Trophoblast cell (in vitro differentiated cells and primary cell): ENCODE measurements around the gene MED10.
A peak's percentile ranks its signal among the peaks of the same experiment; 100 is the strongest.

Source experiments
- DNase-seq, 2 donors: peaks; one replicate each; pipeline ENCODE4 v3.0.0-alpha.2; 2016
- H2AFZ ChIP-seq: 2 replicates; pipeline ENCODE4 v1.6.1; 2013; ENCODE audit warnings: low read length, moderate library complexity, mild to moderate bottlenecking; ENCODE audit not compliant: insufficient read depth, poor library complexity
- H2AK5ac ChIP-seq: 2 replicates; pipeline ENCODE4 v1.6.1; 2013; ENCODE audit warnings: mild to moderate bottlenecking, low read length
- H2BK120ac ChIP-seq: 2 replicates; pipeline ENCODE4 v1.6.1; 2013; ENCODE audit warnings: low read length, mild to moderate bottlenecking, moderate library complexity; ENCODE audit not compliant: insufficient read depth, poor library complexity
- H2BK12ac ChIP-seq: 2 replicates; pipeline ENCODE4 v1.6.1; 2013; ENCODE audit warnings: mild to moderate bottlenecking, low read length, moderate library complexity
- H2BK5ac ChIP-seq: 2 replicates; pipeline ENCODE4 v1.6.1; 2013; ENCODE audit warnings: low read length, low read depth, moderate library complexity, mild to moderate bottlenecking; ENCODE audit not compliant: poor library complexity
- H3K14ac ChIP-seq: 2 replicates; pipeline ENCODE4 v1.6.1; 2013; ENCODE audit warnings: mild to moderate bottlenecking, low read length
- H3K18ac ChIP-seq: 2 replicates; pipeline ENCODE4 v1.6.1; 2013; ENCODE audit warnings: mild to moderate bottlenecking, low read length
- H3K23ac ChIP-seq: 2 replicates; pipeline ENCODE4 v1.6.1; 2013; ENCODE audit warnings: low read length
- H3K27ac ChIP-seq: 2 replicates; pipeline ENCODE4 v1.5.1; 2013; ENCODE audit warnings: low read depth, mild to moderate bottlenecking, inconsistent platforms, low read length, moderate library complexity
- H3K27me3 ChIP-seq: 2 replicates; pipeline ENCODE4 v1.6.1; 2013; ENCODE audit warnings: inconsistent platforms, mild to moderate bottlenecking, low read length, moderate library complexity; ENCODE audit not compliant: insufficient read depth
- H3K36me3 ChIP-seq, 2 experiments: 1 replicate in 1 of 2; 2 replicates in 1 of 2; pipeline ENCODE4 v1.6.1; 2013; ENCODE audit warnings: low read length in 2 of 2, mild to moderate bottlenecking in 2 of 2, moderate library complexity in 1 of 2; ENCODE audit not compliant: insufficient read depth in 2 of 2, control insufficient read depth in 1 of 2
- H3K4ac ChIP-seq: 2 replicates; pipeline ENCODE4 v1.6.1; 2013; ENCODE audit warnings: low read depth, mild to moderate bottlenecking, low read length, moderate library complexity
- H3K4me1 ChIP-seq, 2 experiments: 1 replicate in 1 of 2; 2 replicates in 1 of 2; pipeline ENCODE4 v1.6.1; 2013; ENCODE audit warnings: low read length in 2 of 2, mild to moderate bottlenecking in 2 of 2, moderate library complexity in 1 of 2; ENCODE audit not compliant: insufficient read depth in 2 of 2, control insufficient read depth in 1 of 2
- H3K4me2 ChIP-seq: 2 replicates; pipeline ENCODE4 v1.6.1; 2013; ENCODE audit warnings: inconsistent platforms, mild to moderate bottlenecking, low read length, moderate library complexity
- H3K4me3 ChIP-seq: 2 replicates; pipeline ENCODE4 v1.5.1; 2013; ENCODE audit warnings: mild to moderate bottlenecking, low read depth, low read length, inconsistent platforms
- H3K79me1 ChIP-seq: one replicate; pipeline ENCODE4 v1.6.1; 2013; ENCODE audit warnings: low read length
- H3K79me2 ChIP-seq: 2 replicates; pipeline ENCODE4 v1.6.1; 2013; ENCODE audit warnings: low read length, mild to moderate bottlenecking; ENCODE audit not compliant: control insufficient read depth, insufficient read depth, poor library complexity
- H3K9ac ChIP-seq: 2 replicates; pipeline ENCODE4 v1.6.1; 2013; ENCODE audit warnings: mild to moderate bottlenecking, low read length
- H3K9me3 ChIP-seq: 2 replicates; pipeline ENCODE4 v1.6.1; 2013; ENCODE audit warnings: low read depth, mild to moderate bottlenecking, control low read depth, inconsistent platforms, low read length; ENCODE audit not compliant: insufficient read depth
- H4K12ac ChIP-seq: 2 replicates; pipeline ENCODE4 v1.6.1; 2013; ENCODE audit warnings: low read depth, mild to moderate bottlenecking, low read length, moderate library complexity
- H4K8ac ChIP-seq: 2 replicates; pipeline ENCODE4 v1.6.1; 2013; ENCODE audit warnings: low read depth, mild to moderate bottlenecking, low read length, moderate library complexity
- H4K91ac ChIP-seq: one replicate; pipeline ENCODE4 v1.6.1; 2013; ENCODE audit warnings: low read depth, mild to moderate bottlenecking, low read length, moderate library complexity
- WGBS: extraction: QIAGEN DNeasy Blood & Tissue Kit; methylation state at CpG from one replicate; pipeline ENCODE4 v1.1.7; 2013; ENCODE audit warnings: missing lambda C conversion rate; ENCODE audit not compliant: insufficient read length, insufficient coverage; ENCODE audit errors: extremely low coverage; 5-methylcytosine and 5-hydroxymethylcytosine counted together

Gene MED10

DNA sequence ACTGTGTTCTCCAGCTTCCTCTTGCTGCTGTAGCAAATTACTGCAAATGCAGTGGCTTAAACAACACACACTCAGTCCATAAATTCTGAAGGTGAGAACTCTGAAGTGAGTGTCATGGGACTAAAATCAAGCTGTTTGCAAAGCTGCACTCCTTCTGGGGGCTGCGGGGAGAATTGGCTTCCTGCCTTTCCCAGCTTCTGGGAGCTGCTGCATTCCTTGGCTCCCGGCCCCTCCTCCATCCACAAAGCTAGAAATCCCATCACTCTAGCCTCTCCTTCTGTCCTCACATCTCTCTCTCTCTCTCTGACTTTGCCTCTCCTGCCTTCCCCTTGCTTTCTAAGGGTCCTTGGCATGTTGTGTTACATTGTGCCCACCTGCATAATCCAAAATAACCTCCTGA, 14.2 kb upstream of the MED10 start:
- Histone ChIP-seq H2AFZ (no peak overlapping the region), H3K79me2 (no peaks in the 10 kb centered on the region), H3K79me1 (no peaks in the 10 kb centered on the region), H3K4ac (no peak overlapping the region), H3K4me1 (no peaks in the 10 kb centered on the region), H3K23ac (no peak overlapping the region), H3K9ac (no peak overlapping the region), H2AK5ac (no peak overlapping the region), H3K14ac (no peak overlapping the region), H2BK12ac (no peak overlapping the region), H2BK120ac (no peak overlapping the region), H2BK5ac (no peak overlapping the region), H4K91ac (no peak overlapping the region), H3K36me3 (no peaks in the 10 kb centered on the region), H3K18ac (no peak overlapping the region), H3K27me3 (no peaks in the 10 kb centered on the region), H3K4me2 (no peak overlapping the region), H3K27ac (no peak overlapping the region), H3K9me3 (peaks cover 14% of the 10 kb centered on the region), H4K8ac (no peak overlapping the region), H3K4me3 (no peak overlapping the region), H4K12ac (no peak overlapping the region)
- no peak for DNase-seq
- no CpG with 5 or more reads among the region's 2 CpGs for WGBS

DNA sequence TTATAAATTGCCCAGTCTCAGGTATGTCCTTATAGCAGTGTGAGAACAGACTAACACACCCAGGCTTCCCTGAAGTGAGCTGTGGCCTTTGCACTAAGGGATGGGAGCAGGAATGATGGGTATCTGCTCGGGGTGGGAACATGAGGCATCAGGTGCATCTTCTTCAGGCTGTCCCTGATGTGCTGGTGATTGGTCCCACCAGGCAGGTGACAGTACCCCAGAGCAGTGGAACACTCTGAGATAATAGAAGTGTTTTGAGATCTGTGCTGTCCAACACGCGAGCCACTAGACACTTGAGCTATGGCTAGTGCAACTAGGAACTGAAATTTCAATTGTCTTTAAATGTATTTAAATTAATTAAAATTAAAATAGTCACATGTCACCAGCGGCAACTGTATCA, 12.8 kb upstream of the MED10 start:
- WGBS: no CpG with 5 or more reads among the region's 4 CpGs
- Histone ChIP-seq H3K4ac (no peak overlapping the region), H2BK120ac (no peak overlapping the region), H4K12ac (no peak overlapping the region), H4K91ac (no peak overlapping the region), H3K9me3 (peaks cover 7% of the 10 kb centered on the region), H3K9ac (no peak overlapping the region), H3K14ac (no peak overlapping the region), H2AFZ (no peak overlapping the region), H3K4me1 (no peaks in the 10 kb centered on the region), H3K23ac (peak overlapping the region; percentile 63), H3K79me2 (no peaks in the 10 kb centered on the region), H3K4me2 (no peak overlapping the region), H2BK12ac (no peak overlapping the region), H3K36me3 (no peaks in the 10 kb centered on the region), H3K27me3 (no peaks in the 10 kb centered on the region), H2BK5ac (no peak overlapping the region), H3K18ac (no peak overlapping the region), H2AK5ac (no peak overlapping the region), H3K4me3 (no peak overlapping the region), H3K27ac (no peak overlapping the region), H3K79me1 (no peaks in the 10 kb centered on the region), H4K8ac (no peak overlapping the region)
- DNase-seq: no peak

DNA sequence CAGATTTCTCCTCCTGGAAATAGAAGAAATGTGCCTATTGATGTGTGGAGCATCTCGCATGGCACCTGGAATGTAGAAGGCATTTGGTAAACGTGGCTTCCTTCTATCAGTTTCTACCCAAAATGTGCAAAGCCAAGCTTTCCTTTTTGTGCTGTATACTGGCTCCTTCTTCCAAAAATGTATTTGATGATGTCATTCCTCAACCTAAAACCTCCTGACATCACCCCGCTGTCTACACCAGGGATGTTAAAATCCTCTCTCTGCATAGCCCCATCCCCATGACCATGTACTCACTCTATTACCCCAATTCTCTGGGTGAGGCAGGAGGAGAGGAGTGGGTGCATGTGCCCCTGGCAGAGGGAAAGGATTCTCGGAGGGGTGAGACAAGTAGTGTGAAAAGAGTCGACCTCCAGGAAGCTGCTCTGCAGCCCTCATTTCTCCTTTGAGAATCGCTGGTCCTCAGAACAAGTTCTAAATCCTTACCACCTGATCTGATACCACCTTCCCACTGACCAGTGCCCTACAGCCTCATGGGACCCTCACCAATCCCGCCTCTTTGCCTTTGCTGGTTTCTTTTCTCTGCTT, 11.7 kb upstream of the MED10 start:
- no peak for DNase-seq
- Histone ChIP-seq H3K79me1 (no peaks in the 10 kb centered on the region), H4K91ac (no peak overlapping the region), H3K36me3 (no peaks in the 10 kb centered on the region), H3K4me1 (no peaks in the 10 kb centered on the region), H3K23ac (no peak overlapping the region), H3K9me3 (peaks cover 7% of the 10 kb centered on the region), H2AK5ac (no peak overlapping the region), H3K27ac (no peak overlapping the region), H4K8ac (no peak overlapping the region), H3K4me2 (no peak overlapping the region), H2BK120ac (no peak overlapping the region), H3K4me3 (no peak overlapping the region), H3K18ac (no peak overlapping the region), H4K12ac (no peak overlapping the region), H3K27me3 (no peaks in the 10 kb centered on the region), H2BK12ac (no peak overlapping the region), H3K14ac (no peak overlapping the region), H2BK5ac (no peak overlapping the region), H3K9ac (no peak overlapping the region), H3K4ac (no peak overlapping the region), H3K79me2 (no peaks in the 10 kb centered on the region), H2AFZ (no peak overlapping the region)
- WGBS: no CpG with 5 or more reads among the region's 7 CpGs

DNA sequence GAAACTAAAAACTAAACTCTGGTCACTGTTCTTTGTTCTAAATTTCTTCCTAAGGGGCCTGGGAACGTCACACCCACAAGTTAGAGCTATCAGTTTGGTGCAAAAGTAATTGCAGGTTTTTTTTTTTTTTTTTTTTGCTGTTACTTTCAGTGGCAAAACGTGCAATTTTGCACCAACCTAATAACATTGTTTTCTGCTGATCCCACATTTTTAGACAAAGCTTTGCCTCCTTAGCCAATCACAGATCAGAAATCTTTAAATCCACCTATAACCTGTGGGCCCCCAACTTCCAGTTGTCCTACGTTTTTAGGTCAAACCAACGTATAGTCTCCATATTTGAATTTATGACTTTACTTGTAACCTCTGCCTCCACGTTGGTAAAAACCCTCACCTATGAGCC, 11.1 kb upstream of the MED10 start:
- H3K18ac ChIP-seq: no peak overlapping the region
- no peak overlapping the region for H4K91ac ChIP-seq
- H2AK5ac ChIP-seq: no peak overlapping the region
- no peak overlapping the region for H4K12ac ChIP-seq
- DNase-seq: no peak
- no peak overlapping the region for H3K4me3 ChIP-seq
- H3K4ac ChIP-seq: no peak overlapping the region
- H3K23ac ChIP-seq: no peak overlapping the region
- H3K9ac ChIP-seq: no peak overlapping the region
- no peak overlapping the region for H2BK120ac ChIP-seq
- no peak overlapping the region for H3K4me2 ChIP-seq
- H4K8ac ChIP-seq: no peak overlapping the region
- no peaks in the 10 kb centered on the region for H3K27me3 ChIP-seq
- no peak overlapping the region for H2AFZ ChIP-seq
- peaks cover 7% of the 10 kb centered on the region for H3K9me3 ChIP-seq
- H3K79me2 ChIP-seq: no peaks in the 10 kb centered on the region
- no peak overlapping the region for H2BK12ac ChIP-seq
- no peaks in the 10 kb centered on the region for H3K36me3 ChIP-seq
- WGBS: no CpG with 5 or more reads among the region's 5 CpGs
- no peaks in the 10 kb centered on the region for H3K79me1 ChIP-seq
- no peak overlapping the region for H2BK5ac ChIP-seq
- no peak overlapping the region for H3K14ac ChIP-seq
- H3K27ac ChIP-seq: no peak overlapping the region
- no peaks in the 10 kb centered on the region for H3K4me1 ChIP-seq
